ENCODE data around the gene IQSEC3. TPM values are rescaled to one million over a fixed set of nuclear protein-coding genes. Genes with fewer than 3 reads are reported as not detected.
A peak's percentile ranks its signal among the peaks of the same experiment; 100 is the strongest.

IQSEC3 gene
- total RNA-seq, 2 donors from 2014 or later, result 0.78 to 1.6 TPM

GRCh38 chr12:139585-139984, 73.0 kb downstream of the IQSEC3 start:
- H3K9me3 ChIP-seq, result no peaks in the 10 kb centered on the region
- H3K4me1 ChIP-seq, result peaks cover 8% of the 10 kb centered on the region
- ATAC-seq (no peak), DNase-seq (no peak)
- H3K36me3 ChIP-seq (replicated peaks in 1 of 2; ENCODE audit: insufficient read depth in 1 of 2, low read depth in 2 of 2), result no peaks in the 10 kb centered on the region
- TF ChIP-seq POLR2A (IDR thresholded peaks at IDR 0.05), result no peak
- no peak for TF ChIP-seq CTCF (IDR thresholded peaks at IDR 0.05)
- H3K27me3 ChIP-seq, result no peaks in the 10 kb centered on the region
- no peak overlapping the region for H3K27ac ChIP-seq
- WGBS, 2 donors, result 19 to 22% methylated on average over 14 of the region's 14 CpGs
- intact Hi-C loops (cut with DNase I), result no loop called here
- no peak overlapping the region for H3K4me3 ChIP-seq

- ATAC-seq, result no peak
- WGBS, 2 donors, result 78 to 80% methylated on average over 5 of the region's 5 CpGs
- Histone ChIP-seq H3K4me1 (peaks cover 8% of the 10 kb centered on the region), H3K27me3 (no peaks in the 10 kb centered on the region), H3K4me3 (no peak overlapping the region), H3K27ac (no peak overlapping the region), H3K36me3 (replicated peaks in 1 of 2; ENCODE audit: insufficient read depth in 1 of 2, low read depth in 2 of 2) (no peaks in the 10 kb centered on the region), H3K9me3 (no peaks in the 10 kb centered on the region)
- no peak for DNase-seq
- no peak for TF ChIP-seq CTCF (IDR thresholded peaks at IDR 0.05)
- no peak for TF ChIP-seq POLR2A (IDR thresholded peaks at IDR 0.05)
- intact Hi-C loops (cut with DNase I), result no loop called here
Measured at GRCh38 chr12:140162-140561, 73.6 kb downstream of the IQSEC3 start.

GRCh38 chr12:143964-144649, 77.5 kb downstream of the IQSEC3 start:
- H3K9me3 ChIP-seq, result no peaks in the 10 kb centered on the region
- H3K4me1 ChIP-seq, result peaks cover 2% of the 10 kb centered on the region
- intact Hi-C loops (cut with DNase I), result no loop called here
- no peaks in the 10 kb centered on the region for H3K36me3 ChIP-seq (replicated peaks in 1 of 2; ENCODE audit: insufficient read depth in 1 of 2, low read depth in 2 of 2)
- no peak overlapping the region for H3K27ac ChIP-seq
- no peak overlapping the region for H3K4me3 ChIP-seq
- DNase-seq, result peak in 1 of 4 donors; percentile 35
- H3K27me3 ChIP-seq, result no peaks in the 10 kb centered on the region
- WGBS, 2 donors, result 68 to 69% methylated on average over 15 to 19 of the region's 19 CpGs
- no peak for TF ChIP-seq POLR2A (IDR thresholded peaks at IDR 0.05)
- TF ChIP-seq CTCF (IDR thresholded peaks at IDR 0.05), result no peak
- ATAC-seq, result no peak

- H3K36me3 ChIP-seq (replicated peaks in 1 of 2; ENCODE audit: insufficient read depth in 1 of 2, low read depth in 2 of 2), result no peaks in the 10 kb centered on the region
- H3K4me1 ChIP-seq, result no peaks in the 10 kb centered on the region
- ATAC-seq, result no peak
- intact Hi-C loops (cut with DNase I), result no loop called here
- TF ChIP-seq POLR2A (IDR thresholded peaks at IDR 0.05) (no peak), CTCF (IDR thresholded peaks at IDR 0.05) (no peak)
- no peaks in the 10 kb centered on the region for H3K27me3 ChIP-seq
- H3K9me3 ChIP-seq, result no peaks in the 10 kb centered on the region
- no peak overlapping the region for H3K4me3 ChIP-seq
- no peak overlapping the region for H3K27ac ChIP-seq
- 69 to 78% methylated on average over 5 of the region's 5 CpGs for WGBS, 2 donors
- DNase-seq, result no peak
Measured at GRCh38 chr12:144650-145284, 78.2 kb downstream of the IQSEC3 start.

Measured in body of pancreas (tissue), 4 donors.